Erythroblast (primary cell): ENCODE data around the gene GCHFR.

Experiments used
- GATA1 ChIP-seq: IDR thresholded peaks from 2 replicates; pipeline ENCODE4 v1.6.1; 2011; ENCODE audit warnings: low read depth, mild to moderate bottlenecking, control low read depth, low read length, moderate library complexity
- POLR2A ChIP-seq: IDR thresholded peaks from 2 replicates; pipeline ENCODE4 v1.6.1; 2011; ENCODE audit warnings: mild to moderate bottlenecking, low read length

GRCh38 chr15:40773902-40774301 is 10.0 kb downstream of the GCHFR start:
- TF ChIP-seq POLR2A, result no peak
- TF ChIP-seq GATA1, result no peak
